Rectal smooth muscle tissue (tissue), 1 donor: ENCODE data around the gene DTX4.

Experiments used
- H3K27ac ChIP-seq: one replicate; pipeline ENCODE4 v1.7.0; 2013; ENCODE audit warnings: low read depth, low read length, inconsistent platforms
- H3K27me3 ChIP-seq: one replicate; pipeline ENCODE4 v1.7.0; 2013; ENCODE audit warnings: low read length; ENCODE audit not compliant: control insufficient read depth, insufficient read depth
- H3K36me3 ChIP-seq: one replicate; pipeline ENCODE4 v1.7.0; 2013; ENCODE audit warnings: low read length; ENCODE audit not compliant: control insufficient read depth, insufficient read depth
- H3K4me1 ChIP-seq: one replicate; pipeline ENCODE4 v1.7.0; 2013; ENCODE audit warnings: low read length; ENCODE audit not compliant: control insufficient read depth, insufficient read depth
- H3K4me3 ChIP-seq: one replicate; pipeline ENCODE4 v1.7.0; 2013; ENCODE audit warnings: low read length
- H3K9ac ChIP-seq: one replicate; pipeline ENCODE4 v1.7.0; 2013; ENCODE audit warnings: low read length

Gene DTX4

GRCh38 chr11:59201353-59201752 lies 29.4 kb downstream of the DTX4 start:
- Histone ChIP-seq H3K4me3 (no peak overlapping the region), H3K36me3 (peaks cover 16% of the 10 kb centered on the region), H3K27ac (no peak overlapping the region), H3K27me3 (no peaks in the 10 kb centered on the region), H3K9ac (no peak overlapping the region), H3K4me1 (no peaks in the 10 kb centered on the region)

- H3K36me3 ChIP-seq: peaks cover 10% of the 10 kb centered on the region
- H3K4me1 ChIP-seq: no peaks in the 10 kb centered on the region
- no peak overlapping the region for H3K9ac ChIP-seq
- no peaks in the 10 kb centered on the region for H3K27me3 ChIP-seq
- H3K4me3 ChIP-seq: no peak overlapping the region
- H3K27ac ChIP-seq: no peak overlapping the region
Observed at GRCh38 chr11:59204746-59205145, 32.8 kb downstream of the DTX4 start.

- Histone ChIP-seq H3K9ac (no peak overlapping the region), H3K4me1 (no peaks in the 10 kb centered on the region), H3K27me3 (no peaks in the 10 kb centered on the region), H3K27ac (no peak overlapping the region), H3K36me3 (peaks cover 10% of the 10 kb centered on the region), H3K4me3 (no peak overlapping the region)
Observed at GRCh38 chr11:59205648-59206047, 33.7 kb downstream of the DTX4 start.

- Histone ChIP-seq H3K27ac (no peak overlapping the region), H3K9ac (no peak overlapping the region), H3K4me3 (no peak overlapping the region), H3K36me3 (peaks cover 8% of the 10 kb centered on the region), H3K27me3 (no peaks in the 10 kb centered on the region), H3K4me1 (no peaks in the 10 kb centered on the region)
Observed at GRCh38 chr11:59206635-59207034, 34.7 kb downstream of the DTX4 start.

- no peaks in the 10 kb centered on the region for H3K4me1 ChIP-seq
- no peak overlapping the region for H3K9ac ChIP-seq
- no peaks in the 10 kb centered on the region for H3K27me3 ChIP-seq
- peaks cover 7% of the 10 kb centered on the region for H3K36me3 ChIP-seq
- no peak overlapping the region for H3K4me3 ChIP-seq
- no peak overlapping the region for H3K27ac ChIP-seq
Observed at GRCh38 chr11:59207988-59208451, 36.1 kb downstream of the DTX4 start.

- Histone ChIP-seq H3K27me3 (no peaks in the 10 kb centered on the region), H3K4me1 (no peaks in the 10 kb centered on the region), H3K27ac (no peak overlapping the region), H3K4me3 (no peak overlapping the region), H3K36me3 (peaks cover 7% of the 10 kb centered on the region), H3K9ac (no peak overlapping the region)
Observed at GRCh38 chr11:59208956-59209355, 37.0 kb downstream of the DTX4 start.

- Histone ChIP-seq H3K4me1 (no peaks in the 10 kb centered on the region), H3K9ac (no peak overlapping the region)
Observed at GRCh38 chr11:59212222-59212621, 40.3 kb downstream of the DTX4 start.

GRCh38 chr11:59212744-59213631 lies 41.1 kb downstream of the DTX4 start, which contains the start of gene MPEG1:
MPEG1 (minus strand) TSS chr11:59212927; CDS start chr11:59212865, 62 bp downstream.
- Histone ChIP-seq H3K27me3 (no peaks in the 10 kb centered on the region), H3K4me1 (no peaks in the 10 kb centered on the region), H3K9ac (no peak within 1 kb of the TSS), H3K27ac (no peak within 1 kb of the TSS), H3K36me3 (no peaks in the 10 kb centered on the region), H3K4me3 (peak within 1 kb of the TSS; percentile 55)

More at GRCh38 chr11:59212222-59212621, 40.3 kb downstream of the DTX4 start:
- no peaks in the 10 kb centered on the region for H3K27me3 ChIP-seq
- no peaks in the 10 kb centered on the region for H3K36me3 ChIP-seq
- peak overlapping the region; percentile 39 for H3K4me3 ChIP-seq
- H3K27ac ChIP-seq: no peak overlapping the region

GRCh38 chr11:59214141-59214893 lies 42.4 kb downstream of the DTX4 start:
- H3K9ac ChIP-seq: no peak overlapping the region
- no peaks in the 10 kb centered on the region for H3K27me3 ChIP-seq
- H3K4me3 ChIP-seq: no peak overlapping the region
- no peaks in the 10 kb centered on the region for H3K4me1 ChIP-seq
- no peak overlapping the region for H3K27ac ChIP-seq
- H3K36me3 ChIP-seq: no peaks in the 10 kb centered on the region

- no peak overlapping the region for H3K9ac ChIP-seq
- peak overlapping the region; percentile 30 for H3K27ac ChIP-seq
- H3K4me3 ChIP-seq: no peak overlapping the region
Observed at GRCh38 chr11:59216641-59217564, 45.0 kb downstream of the DTX4 start.

GRCh38 chr11:59218319-59218718 lies 46.4 kb downstream of the DTX4 start:
- Histone ChIP-seq H3K27me3 (no peaks in the 10 kb centered on the region), H3K4me1 (no peaks in the 10 kb centered on the region), H3K27ac (no peak overlapping the region), H3K36me3 (no peaks in the 10 kb centered on the region), H3K4me3 (no peak overlapping the region), H3K9ac (no peak overlapping the region)

More at GRCh38 chr11:59216641-59217564, 45.0 kb downstream of the DTX4 start:
- Histone ChIP-seq H3K36me3 (no peaks in the 10 kb centered on the region), H3K4me1 (no peaks in the 10 kb centered on the region), H3K27me3 (no peaks in the 10 kb centered on the region)

- Histone ChIP-seq H3K4me3 (no peak overlapping the region), H3K27me3 (no peaks in the 10 kb centered on the region), H3K4me1 (no peaks in the 10 kb centered on the region), H3K36me3 (no peaks in the 10 kb centered on the region), H3K27ac (no peak overlapping the region), H3K9ac (no peak overlapping the region)
Observed at GRCh38 chr11:59218893-59219292, 47.0 kb downstream of the DTX4 start.
